GM19328 (cell line): ENCODE data around the gene XPNPEP2.

ENCODE experiments used
- ATAC-seq: cut with Tn5 transposase; IDR thresholded peaks from one replicate; pipeline ENCODE4 v1.9.1; 2021; ENCODE audit warnings: mild to moderate bottlenecking, moderate library complexity; ENCODE audit not compliant: unreplicated experiment

XPNPEP2 gene

GRCh38 chrX:129793604-129794191 lies 54.9 kb downstream of the XPNPEP2 start:
- no peak for ATAC-seq

- ATAC-seq: no peak
These were observed 56.8 kb downstream of the XPNPEP2 start for GRCh38 chrX:129795584-129795983.

GRCh38 chrX:129797251-129797906 lies 58.6 kb downstream of the XPNPEP2 start:
- ATAC-seq: no peak

DNA sequence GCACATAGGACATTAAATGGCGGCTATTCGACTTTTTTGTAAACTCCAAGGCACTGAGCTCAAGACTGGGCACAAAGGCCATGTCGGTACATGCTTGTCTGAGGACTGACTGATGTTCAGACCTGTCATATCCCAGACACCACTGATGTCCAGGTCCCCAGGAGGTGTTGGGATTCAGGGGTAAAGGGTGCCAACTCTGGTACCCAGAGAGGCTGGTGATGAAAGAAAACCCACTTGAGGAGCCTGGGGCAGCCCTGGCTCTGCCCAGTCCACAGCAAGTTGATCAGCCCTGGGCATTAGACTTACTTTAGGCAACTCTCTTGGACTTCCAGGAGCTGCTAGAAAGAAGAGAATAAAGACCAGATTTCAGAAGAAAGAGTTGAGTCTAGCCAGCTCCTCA lies 59.7 kb downstream of the XPNPEP2 start:
- no peak for ATAC-seq

- no peak for ATAC-seq
These were observed 60.1 kb downstream of the XPNPEP2 start for GRCh38 chrX:129798888-129799287.

DNA sequence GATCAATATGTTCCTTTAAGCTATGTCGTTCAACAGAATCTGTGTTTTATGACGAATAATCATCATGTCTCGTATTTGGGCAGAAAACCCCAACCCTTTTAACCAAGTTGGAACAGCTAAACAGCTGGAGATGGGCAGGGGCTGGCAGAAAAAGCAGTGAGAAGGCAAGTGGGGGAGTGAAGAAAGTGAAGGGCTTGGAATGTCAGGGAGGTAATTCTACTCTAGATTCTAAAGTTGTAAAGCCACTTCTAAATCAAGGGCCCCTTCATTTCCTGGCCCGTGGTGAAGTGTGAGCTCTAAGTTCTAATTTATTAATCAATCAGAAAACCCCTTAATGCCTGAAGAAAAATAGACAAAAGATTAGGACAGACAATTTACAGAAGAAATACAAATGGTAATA lies 61.4 kb downstream of the XPNPEP2 start:
- ATAC-seq: no peak

- no peak for ATAC-seq
These were observed 64.1 kb downstream of the XPNPEP2 start for GRCh38 chrX:129802863-129803262.

GRCh38 chrX:129804806-129805205 lies 66.0 kb downstream of the XPNPEP2 start:
- no peak for ATAC-seq

DNA sequence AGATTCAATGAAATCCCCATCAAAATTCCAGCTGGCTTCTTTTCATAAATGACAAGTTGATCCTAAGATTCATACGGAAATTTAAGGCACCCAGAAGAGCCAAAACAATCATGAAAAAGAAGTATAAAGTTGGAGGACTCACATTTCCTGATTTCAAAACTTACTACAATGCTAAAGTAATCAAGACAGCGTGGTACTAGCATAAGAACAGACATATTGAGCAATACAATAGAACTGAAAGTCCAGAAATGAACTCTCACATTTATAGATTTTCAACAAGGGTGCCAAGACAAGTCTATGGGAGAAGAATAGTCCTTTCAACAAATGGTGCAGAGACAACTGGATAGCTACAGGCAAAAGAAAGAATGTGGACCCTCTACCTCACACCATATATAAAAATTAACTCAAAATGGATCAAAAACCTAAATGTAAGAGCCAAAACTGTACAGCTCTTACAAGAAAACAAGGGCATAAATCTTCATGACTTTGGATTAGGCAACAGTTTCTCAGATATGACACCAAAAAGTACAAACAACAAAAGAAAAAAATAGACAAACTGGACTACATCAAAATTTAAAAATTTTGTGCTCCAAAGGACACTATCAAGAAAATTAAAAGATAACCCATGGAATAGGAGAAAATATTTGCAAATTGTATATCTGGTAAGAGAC lies 69.5 kb downstream of the XPNPEP2 start:
- no peak for ATAC-seq

GRCh38 chrX:129808829-129809796 lies 70.3 kb downstream of the XPNPEP2 start:
- no peak for ATAC-seq

GRCh38 chrX:129813662-129814368 lies 75.0 kb downstream of the XPNPEP2 start:
- ATAC-seq: no peak

DNA sequence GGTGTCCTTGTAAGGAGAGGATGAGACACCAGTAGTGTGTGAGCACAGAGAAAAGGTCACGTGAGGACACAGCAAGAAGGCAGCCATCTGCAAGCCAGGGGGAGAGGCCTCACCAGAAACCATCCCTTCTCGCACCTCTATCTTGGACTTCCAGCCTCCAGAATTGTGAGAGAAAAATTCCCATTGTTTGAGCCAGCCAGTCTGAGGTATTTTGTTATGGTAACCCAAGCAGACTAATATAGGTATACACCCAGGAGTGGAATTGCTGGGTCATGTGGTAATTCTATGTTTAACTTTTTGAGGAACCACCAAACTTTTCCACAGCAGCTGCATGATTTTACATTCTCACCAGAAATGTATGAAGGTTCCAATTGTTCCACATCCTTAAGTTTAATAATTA lies 79.3 kb downstream of the XPNPEP2 start:
- no peak for ATAC-seq
